SU-DHL-6 (cell line): ENCODE results near the gene BOC.

Source experiments
- CTCF ChIP-seq: fragments of 200-600 bp; sonication (generic); IDR thresholded peaks from one replicate; pipeline ENCODE4 v1.5.1; 2017; ENCODE audit warnings: antibody characterized with exemption, mild to moderate bottlenecking, low read length, moderate library complexity; ENCODE audit not compliant: insufficient read depth, poor library complexity, severe bottlenecking
- EZH2phosphoT487 ChIP-seq: fragments of 200-600 bp; sonication (generic), shearing (Covaris generic); conservative IDR thresholded peaks from 2 replicates; pipeline ENCODE4 v1.6.1; 2018; ENCODE audit warnings: mild to moderate bottlenecking, antibody characterized with exemption, low read length, moderate library complexity, mixed read lengths

GRCh38 chr3:113251817-113252216 lies 40.5 kb downstream of the BOC start:
- TF ChIP-seq CTCF = no peak
- no peak for TF ChIP-seq EZH2phosphoT487
